ENCODE measurements around the gene F12. TPM values are rescaled to one million over a fixed set of nuclear protein-coding genes. Genes with fewer than 3 reads are reported as not detected.
A peak's percentile ranks its signal among the peaks of the same experiment; 100 is the strongest.

Gene F12
- polyA plus RNA-seq, 1 experiment = 0.35 TPM

- Histone ChIP-seq H3K27ac (ENCODE audit: low read depth, low read length) (no peak overlapping the region), H3K27me3 (ENCODE audit: control insufficient read depth, insufficient read depth, low read length) (no peaks in the 10 kb centered on the region), H3K4me3 (ENCODE audit: low read depth, low read length) (no peak overlapping the region), H3K9me3 (ENCODE audit: control insufficient read depth, insufficient read depth, low read length) (no peaks in the 10 kb centered on the region)
- DNase-seq (ENCODE audit: low read depth, low spot score) = no peak
- ChIA-PET POLR2A (interaction anchor here (0.6 to 2.8 kb wide), 2 partner anchors 16 to 59 kb away, joined by 4 to 12 read pairs; no protein-coding TSS in a partner anchor), CTCF (interaction anchor here (1.5 to 15.6 kb wide), 6 partner anchors 8 to 140 kb away, joined by 4 to 205 read pairs (median 18); partner anchors contain the start of gene PFN3)
- TF ChIP-seq, protein P1, sequence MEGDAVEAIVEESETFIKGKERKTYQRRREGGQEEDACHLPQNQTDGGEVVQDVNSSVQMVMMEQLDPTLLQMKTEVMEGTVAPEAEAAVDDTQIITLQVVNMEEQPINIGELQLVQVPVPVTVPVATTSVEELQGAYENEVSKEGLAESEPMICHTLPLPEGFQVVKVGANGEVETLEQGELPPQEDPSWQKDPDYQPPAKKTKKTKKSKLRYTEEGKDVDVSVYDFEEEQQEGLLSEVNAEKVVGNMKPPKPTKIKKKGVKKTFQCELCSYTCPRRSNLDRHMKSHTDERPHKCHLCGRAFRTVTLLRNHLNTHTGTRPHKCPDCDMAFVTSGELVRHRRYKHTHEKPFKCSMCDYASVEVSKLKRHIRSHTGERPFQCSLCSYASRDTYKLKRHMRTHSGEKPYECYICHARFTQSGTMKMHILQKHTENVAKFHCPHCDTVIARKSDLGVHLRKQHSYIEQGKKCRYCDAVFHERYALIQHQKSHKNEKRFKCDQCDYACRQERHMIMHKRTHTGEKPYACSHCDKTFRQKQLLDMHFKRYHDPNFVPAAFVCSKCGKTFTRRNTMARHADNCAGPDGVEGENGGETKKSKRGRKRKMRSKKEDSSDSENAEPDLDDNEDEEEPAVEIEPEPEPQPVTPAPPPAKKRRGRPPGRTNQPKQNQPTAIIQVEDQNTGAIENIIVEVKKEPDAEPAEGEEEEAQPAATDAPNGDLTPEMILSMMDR (IDR thresholded peaks at IDR 0.05; ENCODE audit: low read depth, low read length) = no peak
Observed at GRCh38 chr5:177449140-177450061, 40.0 kb upstream of the F12 start.

DNA sequence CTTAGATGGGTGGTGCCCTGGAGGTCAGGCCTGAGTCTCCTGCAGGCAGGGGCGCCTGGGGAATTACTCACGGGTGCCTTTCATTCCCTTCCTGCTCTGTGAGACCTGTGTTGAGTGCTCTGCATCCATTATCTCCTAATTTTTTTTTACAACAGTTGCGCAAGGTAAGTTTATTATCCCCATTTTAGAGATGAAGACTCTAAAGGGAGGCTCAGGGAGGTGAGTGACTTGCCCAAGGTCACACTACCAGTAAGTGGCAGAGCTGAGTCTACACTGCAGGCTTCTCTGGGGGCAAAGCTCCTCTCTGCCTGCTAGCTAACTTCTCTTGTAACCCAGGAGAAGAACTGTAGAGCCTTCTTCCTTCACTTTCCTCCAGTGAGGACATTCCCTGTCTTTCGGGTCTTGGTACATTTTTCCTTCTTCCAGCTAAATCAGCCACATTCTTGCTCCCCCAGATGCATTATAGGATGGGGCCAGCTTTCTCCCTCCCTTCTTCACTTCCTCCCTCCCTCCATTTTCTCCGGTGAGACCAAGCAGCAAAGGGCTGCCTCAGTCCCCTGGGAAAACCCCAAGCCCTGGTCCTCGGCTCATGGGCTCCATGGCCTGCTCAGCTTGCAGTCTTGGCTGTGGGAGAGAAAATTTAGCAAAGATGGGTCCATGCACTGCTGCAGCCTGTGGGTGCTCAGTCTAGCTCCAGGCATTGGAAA, 39.0 kb upstream of the F12 start:
- ChIA-PET CTCF (interaction anchor here (0.7 to 15.6 kb wide), 8 partner anchors 9 to 139 kb away, joined by 3 to 205 read pairs (median 6); no protein-coding TSS in a partner anchor), POLR2A (interaction anchor here (1.1 to 2.8 kb wide), 4 partner anchors 9 to 58 kb away, joined by 3 to 12 read pairs (median 6); partner anchors contain the start of gene GRK6)
- no peak overlapping the region for H3K4me3 ChIP-seq (ENCODE audit: low read depth, low read length)
- DNase-seq (ENCODE audit: low read depth, low spot score) = no peak
- TF ChIP-seq, protein P1 (IDR thresholded peaks at IDR 0.05; ENCODE audit: low read depth, low read length) = no peak
- H3K27ac ChIP-seq (ENCODE audit: low read depth, low read length) = no peak overlapping the region
- no peaks in the 10 kb centered on the region for H3K27me3 ChIP-seq (ENCODE audit: control insufficient read depth, insufficient read depth, low read length)
- no peaks in the 10 kb centered on the region for H3K9me3 ChIP-seq (ENCODE audit: control insufficient read depth, insufficient read depth, low read length)

- DNase-seq (ENCODE audit: low read depth, low spot score) = no peak
- H3K27me3 ChIP-seq (ENCODE audit: control insufficient read depth, insufficient read depth, low read length) = no peaks in the 10 kb centered on the region
- TF ChIP-seq, protein P1 (IDR thresholded peaks at IDR 0.05; ENCODE audit: low read depth, low read length) = no peak
- H3K9me3 ChIP-seq (ENCODE audit: control insufficient read depth, insufficient read depth, low read length) = no peaks in the 10 kb centered on the region
- ChIA-PET CTCF (interaction anchor here (1.1 to 15.6 kb wide), 8 partner anchors 9 to 138 kb away, joined by 3 to 205 read pairs (median 6); no protein-coding TSS in a partner anchor), POLR2A (interaction anchor here (0.8 to 2.8 kb wide), 6 partner anchors 9 to 58 kb away, joined by 3 to 15 read pairs (median 6); partner anchors contain the start of gene GRK6)
- H3K27ac ChIP-seq (ENCODE audit: low read depth, low read length) = peak overlapping the region; percentile 39
- peak overlapping the region; percentile 73 for H3K4me3 ChIP-seq (ENCODE audit: low read depth, low read length)
Observed at GRCh38 chr5:177447611-177448243, 38.4 kb upstream of the F12 start.

- Histone ChIP-seq H3K27ac (ENCODE audit: low read depth, low read length) (no peak overlapping the region), H3K27me3 (ENCODE audit: control insufficient read depth, insufficient read depth, low read length) (no peaks in the 10 kb centered on the region), H3K9me3 (ENCODE audit: control insufficient read depth, insufficient read depth, low read length) (no peaks in the 10 kb centered on the region), H3K4me3 (ENCODE audit: low read depth, low read length) (peak overlapping the region; percentile 73)
- ChIA-PET POLR2A (interaction anchor here (0.6 to 2.8 kb wide), 7 partner anchors 10 to 258 kb away, joined by 3 to 15 read pairs (median 3); partner anchors contain the start of gene GRK6), CTCF (interaction anchor here (0.6 to 15.6 kb wide), 7 partner anchors 33 to 137 kb away, joined by 3 to 205 read pairs (median 6); no protein-coding TSS in a partner anchor)
- TF ChIP-seq, protein P1 (IDR thresholded peaks at IDR 0.05; ENCODE audit: low read depth, low read length) = no peak
- DNase-seq (ENCODE audit: low read depth, low spot score) = no peak
Observed at GRCh38 chr5:177447066-177447610, 37.8 kb upstream of the F12 start.

Measured in AG04450 (cell line).